GM19239 (cell line): Measurements from ENCODE around the gene TNFRSF8.
"Not testable (repeated sequence)": the region's sequence is repeated elsewhere in the genome, so short reads cannot be mapped to it uniquely, and the experiment has no call there.

Source experiments
- DNase-seq: peaks from one replicate; pipeline ENCODE4 v3.0.0; 2011; ENCODE audit warnings: low spot score; ENCODE audit not compliant: insufficient read length
- FAIRE-seq: peaks from 2 replicates; lab custom pipeline; 2011; peaks lifted over from hg19 to GRCh38; lab: Jason Lieb, UNC

TNFRSF8 gene

GRCh38 chr1:12038356-12039163 is 24.5 kb upstream of the TNFRSF8 start:
- DNase-seq = no peak
- peak; percentile 8 for FAIRE-seq

DNA sequence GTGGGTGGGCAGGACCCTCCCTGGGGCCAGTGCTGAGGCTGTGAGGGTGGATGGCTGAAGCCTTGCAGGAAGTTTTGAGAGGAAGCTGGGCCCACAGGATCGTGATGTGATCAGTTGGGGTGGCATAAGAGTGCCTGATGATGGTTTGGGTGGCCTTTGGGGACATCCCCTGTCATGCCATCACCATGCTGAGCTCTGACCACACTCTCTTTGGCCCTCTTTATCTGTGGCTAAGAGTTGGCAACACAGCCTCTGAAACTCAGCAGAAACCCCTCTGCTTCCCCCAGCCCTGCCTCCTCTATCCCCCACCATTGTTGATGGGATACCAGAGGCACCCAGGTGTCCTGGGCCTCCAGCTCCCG is 24.0 kb upstream of the TNFRSF8 start:
- FAIRE-seq = no peak
- no peak for DNase-seq

GRCh38 chr1:12039824-12040456 is 23.2 kb upstream of the TNFRSF8 start:
- DNase-seq = not testable (repeated sequence)
- peak; percentile 83 for FAIRE-seq

- peak; percentile 70 for DNase-seq
- FAIRE-seq = peak; percentile 98
These were observed 22.5 kb upstream of the TNFRSF8 start for GRCh38 chr1:12040457-12041051.

- not testable (repeated sequence) for DNase-seq, FAIRE-seq
These were observed 18.8 kb upstream of the TNFRSF8 start for GRCh38 chr1:12044187-12044877.

GRCh38 chr1:12046749-12047119 is 16.4 kb upstream of the TNFRSF8 start:
- no peak for FAIRE-seq
- no peak for DNase-seq

DNA sequence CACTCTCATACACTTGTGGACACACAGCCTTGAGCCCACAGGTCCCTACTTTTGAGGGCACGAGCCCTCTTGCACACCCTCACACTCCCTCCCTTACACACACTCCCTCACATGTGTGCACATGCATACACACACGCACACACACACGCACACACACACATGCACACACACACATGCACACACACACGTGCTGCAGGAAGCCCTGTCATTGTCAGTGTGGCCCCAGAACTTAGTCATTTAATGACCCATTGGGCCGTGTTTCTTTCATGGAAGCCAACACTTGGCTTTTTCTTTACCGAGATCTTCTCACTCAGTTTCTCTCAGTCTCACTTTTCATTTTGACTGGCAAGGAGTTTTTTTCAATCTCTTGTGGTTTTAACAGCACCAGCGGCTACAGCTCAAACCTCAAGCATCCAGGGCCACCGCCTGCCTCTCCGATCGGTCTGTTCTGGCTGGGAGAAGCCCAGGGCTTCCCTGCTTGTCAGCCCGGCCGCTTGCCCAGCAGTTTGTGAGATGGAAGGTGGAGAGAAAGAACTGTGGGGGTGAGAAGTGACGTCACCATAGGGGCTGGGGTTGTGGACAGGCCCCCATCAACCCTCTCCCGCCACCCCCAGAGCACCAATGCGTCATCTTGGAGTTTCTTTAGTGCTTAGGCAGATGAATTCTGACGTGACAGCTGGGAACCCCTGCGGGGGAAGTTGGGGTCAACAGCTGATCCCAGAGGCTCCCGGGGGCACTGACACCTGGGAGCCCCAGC is 15.8 kb upstream of the TNFRSF8 start:
- no peak for DNase-seq
- FAIRE-seq = peak; percentile 98

DNA sequence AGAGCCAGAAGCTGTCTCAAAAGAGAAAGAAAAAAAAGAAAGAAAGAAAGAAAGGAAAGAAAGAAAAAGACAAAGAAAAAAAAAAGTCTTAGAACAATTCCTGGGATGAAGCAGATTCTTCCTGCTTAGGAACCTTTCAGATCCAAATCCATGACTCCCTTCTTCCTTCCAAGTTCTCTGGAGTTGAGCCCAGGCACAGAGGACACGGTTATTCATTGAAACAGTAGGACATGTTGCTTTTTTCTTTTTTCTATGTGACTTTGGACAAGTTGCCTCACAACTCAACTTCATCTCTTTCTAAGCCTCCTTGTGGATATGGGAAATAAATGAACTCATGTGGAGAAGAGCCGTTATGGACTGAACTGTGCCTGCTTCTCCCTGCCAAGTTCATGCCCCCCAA is 14.7 kb upstream of the TNFRSF8 start:
- FAIRE-seq (peak; percentile 68), DNase-seq (no peak)

DNA sequence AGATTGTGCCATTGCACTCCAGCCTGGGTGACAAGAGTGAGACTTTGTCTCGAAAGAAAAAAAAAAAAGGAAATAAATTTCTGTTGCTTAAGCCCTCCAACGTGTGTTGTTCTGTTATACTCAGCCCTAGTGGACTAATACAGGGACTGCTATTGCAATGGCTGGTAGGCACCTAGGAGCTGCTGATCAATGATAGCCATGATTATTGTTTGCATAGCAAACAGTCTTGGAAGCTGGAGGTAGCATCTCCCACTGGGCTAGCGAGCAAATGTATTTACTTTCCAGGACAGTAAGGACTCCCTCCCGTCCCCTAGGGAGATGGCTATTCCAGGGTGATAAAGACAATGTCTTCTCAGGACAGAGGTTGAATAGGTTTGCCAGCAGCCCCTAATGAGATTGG is 13.5 kb upstream of the TNFRSF8 start:
- peak; percentile 64 for FAIRE-seq
- DNase-seq = no peak

- FAIRE-seq (peak; percentile 66), DNase-seq (no peak)
These were observed 11.7 kb upstream of the TNFRSF8 start for GRCh38 chr1:12051361-12051760.

GRCh38 chr1:12052008-12052573 is 11.0 kb upstream of the TNFRSF8 start:
- DNase-seq (peak; percentile 65), FAIRE-seq (peak; percentile 100)

GRCh38 chr1:12052997-12053686 is 10.0 kb upstream of the TNFRSF8 start:
- FAIRE-seq = no peak
- no peak for DNase-seq

GRCh38 chr1:12053752-12054548 is 9.2 kb upstream of the TNFRSF8 start:
- DNase-seq (no peak), FAIRE-seq (peak; percentile 91)

- FAIRE-seq (no peak), DNase-seq (no peak)
These were observed 7.8 kb upstream of the TNFRSF8 start for GRCh38 chr1:12055259-12055658.

DNA sequence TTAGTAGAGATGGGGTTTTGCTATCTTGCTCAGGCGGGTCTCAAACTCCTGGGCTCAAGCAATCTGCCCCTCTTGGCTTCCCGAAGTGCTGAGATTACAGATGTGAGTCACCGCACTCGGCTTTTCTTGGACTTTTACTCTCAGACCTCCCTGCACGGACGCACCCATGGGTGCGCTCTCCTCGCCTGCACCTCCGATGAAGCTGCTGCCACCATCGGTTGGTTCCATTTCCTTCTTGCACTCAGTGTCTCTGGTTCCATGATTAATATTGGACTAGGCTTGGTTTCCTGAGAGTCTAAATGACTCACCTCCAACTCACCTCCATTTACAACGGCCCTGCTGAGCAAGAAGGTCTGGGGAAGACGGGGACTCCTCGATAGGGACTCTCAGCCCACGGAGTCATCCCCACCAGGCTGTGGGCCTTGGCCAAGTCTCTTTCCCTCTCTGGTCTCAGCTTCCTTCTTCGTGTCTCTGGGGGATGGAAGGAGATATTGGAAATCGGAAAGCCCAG is 6.7 kb upstream of the TNFRSF8 start:
- FAIRE-seq = peak; percentile 93
- no peak for DNase-seq

- peak; percentile 63 for FAIRE-seq
- DNase-seq = no peak
These were observed 5.7 kb upstream of the TNFRSF8 start for GRCh38 chr1:12057382-12057781.

DNA sequence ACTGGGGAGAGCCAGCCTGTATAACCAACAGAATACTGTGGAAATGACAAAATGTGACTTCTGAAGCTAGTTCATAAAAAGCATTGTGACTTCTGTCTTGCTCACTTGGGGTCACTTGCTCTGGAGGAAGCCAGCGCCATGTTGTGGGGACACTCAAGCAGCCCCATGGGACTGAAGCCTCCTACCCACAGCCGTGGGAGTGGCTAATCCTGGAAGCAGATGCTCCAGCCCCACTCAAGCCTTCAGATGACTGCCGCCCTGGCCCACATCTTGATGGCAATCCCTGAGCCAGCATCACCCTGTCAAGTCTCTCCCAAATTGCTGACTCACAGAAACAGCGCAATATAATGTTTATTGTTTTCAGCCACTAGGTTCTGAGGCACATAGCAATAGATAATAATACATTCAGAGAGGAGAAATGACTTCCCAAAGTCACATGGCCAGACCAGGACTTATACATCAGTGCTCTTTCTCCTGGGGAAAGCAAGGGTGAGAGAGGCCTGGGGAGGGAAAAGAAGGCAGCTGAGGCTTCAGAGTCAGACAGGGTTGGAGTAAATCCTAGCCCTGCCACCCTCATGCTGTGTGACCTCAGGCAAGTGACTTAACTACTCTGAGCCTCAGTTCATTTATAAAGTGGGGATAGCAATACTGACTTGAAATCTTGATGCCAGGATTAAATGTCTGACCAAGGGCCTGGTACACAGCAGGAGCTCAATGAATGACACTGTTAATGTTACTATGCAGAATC is 5.0 kb upstream of the TNFRSF8 start:
- peak; percentile 31 for FAIRE-seq
- no peak for DNase-seq

GRCh38 chr1:12059226-12059625 is 3.9 kb upstream of the TNFRSF8 start:
- FAIRE-seq (no peak), DNase-seq (no peak)
